Stimulated activated CD8-positive, alpha-beta memory T cell treated with anti-CD3 and anti-CD28 coated beads, Interleukin-7, amount 100 ng/mL, for 24 hours (primary cell): ENCODE results near the gene PTCH2.
"Not testable (repeated sequence)": the region's sequence is repeated elsewhere in the genome, so short reads cannot be mapped to it uniquely, and the experiment has no call there.

Experiments
- DNase-seq: peaks from one replicate; pipeline ENCODE4 v3.0.0-alpha.2; 2020; ENCODE audit warnings: low read depth

The PTCH2 gene

DNA sequence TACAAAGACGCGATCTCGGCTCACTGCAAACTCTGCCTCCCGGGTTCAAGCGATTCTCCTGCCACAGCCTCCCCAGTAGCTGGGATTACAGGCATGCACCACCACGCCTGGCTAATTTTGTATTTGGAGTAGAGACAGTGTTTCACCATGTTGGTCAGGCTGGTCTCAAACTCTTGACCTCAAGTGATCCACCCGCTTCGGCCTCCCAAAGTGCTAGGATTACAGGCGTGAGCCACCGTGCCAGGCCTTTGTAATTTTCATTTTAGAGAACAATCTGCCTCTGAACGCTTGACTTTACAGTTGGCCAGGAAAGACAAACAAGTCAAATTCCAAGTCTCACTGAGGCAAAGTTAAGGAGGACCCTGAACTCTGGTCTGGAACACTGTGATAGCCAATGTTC, 4.8 kb downstream of the PTCH2 start:
- DNase-seq, result not testable (repeated sequence)

DNA sequence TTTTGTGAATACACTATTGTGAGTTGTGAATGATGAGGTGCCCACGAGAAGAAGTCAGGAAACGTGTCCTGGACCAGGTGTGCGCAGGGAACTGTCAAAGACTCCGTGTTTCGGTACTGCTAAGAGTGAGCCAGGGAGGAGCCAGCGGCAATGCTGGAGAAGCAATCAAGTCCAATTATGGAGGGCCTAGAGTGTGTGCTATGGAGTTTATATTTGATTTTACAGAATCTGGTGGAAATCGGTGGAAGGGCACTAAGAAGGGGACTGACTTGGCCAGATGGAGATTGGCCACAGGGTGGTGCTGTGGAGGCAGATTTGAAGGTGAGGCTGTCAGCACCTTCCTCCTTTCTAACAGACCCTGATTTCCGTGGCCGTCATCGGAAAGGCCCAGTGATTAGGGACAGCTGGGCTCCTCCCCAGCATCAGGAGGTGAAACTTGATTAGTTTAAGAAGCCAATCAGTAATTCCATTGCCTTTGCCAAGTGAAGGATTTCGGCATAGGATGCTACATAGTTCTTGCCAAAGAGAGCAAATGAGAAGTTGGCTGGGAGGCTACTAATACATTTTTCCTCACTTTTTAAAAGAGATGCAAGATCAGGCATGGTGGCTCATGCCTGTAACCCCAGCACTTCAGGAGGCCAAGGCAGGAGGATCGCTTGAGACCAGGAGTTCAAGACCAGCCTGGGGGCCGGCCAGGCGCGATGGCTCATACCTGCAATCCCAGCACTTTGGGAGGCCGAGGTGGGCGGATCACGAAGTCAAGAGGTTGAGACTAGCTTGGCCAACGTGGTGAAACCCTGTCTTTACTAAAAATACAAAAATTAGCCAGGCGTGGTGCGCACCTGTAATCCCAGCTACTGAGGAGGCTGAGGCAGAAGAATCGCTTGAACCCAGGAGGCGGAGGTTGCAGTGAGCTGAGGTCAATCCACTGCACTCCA, 7.0 kb downstream of the PTCH2 start:
- DNase-seq, result peak; percentile 79

DNA sequence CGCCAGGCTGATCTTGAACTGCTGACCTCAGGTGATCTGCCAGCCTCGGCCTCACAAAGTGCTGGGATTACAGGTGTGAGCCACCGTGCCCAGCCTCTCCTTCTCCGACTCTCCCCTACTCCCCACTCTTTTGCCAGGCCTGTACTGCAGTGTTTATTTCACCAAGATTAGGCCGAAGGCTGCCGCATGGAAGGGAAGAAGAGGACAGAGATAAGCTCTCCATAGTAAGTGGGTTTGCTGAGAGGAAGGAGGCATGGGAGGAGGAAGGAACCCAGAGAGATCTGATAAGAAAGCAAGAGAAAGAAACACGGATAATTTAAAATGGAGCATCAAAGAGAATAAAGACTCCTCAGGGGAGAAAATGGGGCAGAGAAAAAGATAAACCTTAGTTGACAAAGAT, 8.7 kb downstream of the PTCH2 start:
- no peak for DNase-seq

DNA sequence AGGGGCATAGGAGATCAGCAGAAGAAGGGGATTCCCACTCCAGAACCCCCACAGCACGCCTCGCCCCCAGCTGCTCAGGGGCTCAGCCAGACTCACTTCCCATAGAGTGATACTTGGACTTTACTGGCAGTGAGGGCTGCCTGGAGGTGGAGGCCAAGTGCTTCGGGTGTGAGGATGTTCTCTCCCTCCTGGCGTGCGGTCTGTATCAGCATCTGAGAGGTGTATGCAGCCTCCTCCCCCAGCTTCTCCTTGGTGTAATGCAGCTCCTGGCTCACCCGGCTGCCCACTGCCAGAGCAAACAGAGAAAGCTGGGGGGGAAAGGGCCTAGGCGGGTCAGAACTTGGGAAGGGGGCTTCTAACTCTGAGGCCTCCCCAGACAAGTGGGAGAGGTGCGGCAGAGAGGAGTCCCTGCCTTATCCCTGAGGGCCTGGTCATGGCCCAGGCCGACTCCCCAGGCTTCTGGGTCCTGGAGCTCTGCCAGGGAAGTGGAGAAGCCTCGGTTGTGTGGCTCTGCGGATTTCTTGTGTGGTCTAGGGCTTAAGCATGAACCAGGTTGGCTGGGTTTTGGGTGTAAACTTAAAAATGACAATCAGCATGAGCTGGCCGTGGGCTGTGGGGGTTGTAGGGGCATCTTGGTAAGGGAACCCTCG, 10.9 kb downstream of the PTCH2 start:
- no peak for DNase-seq

DNA sequence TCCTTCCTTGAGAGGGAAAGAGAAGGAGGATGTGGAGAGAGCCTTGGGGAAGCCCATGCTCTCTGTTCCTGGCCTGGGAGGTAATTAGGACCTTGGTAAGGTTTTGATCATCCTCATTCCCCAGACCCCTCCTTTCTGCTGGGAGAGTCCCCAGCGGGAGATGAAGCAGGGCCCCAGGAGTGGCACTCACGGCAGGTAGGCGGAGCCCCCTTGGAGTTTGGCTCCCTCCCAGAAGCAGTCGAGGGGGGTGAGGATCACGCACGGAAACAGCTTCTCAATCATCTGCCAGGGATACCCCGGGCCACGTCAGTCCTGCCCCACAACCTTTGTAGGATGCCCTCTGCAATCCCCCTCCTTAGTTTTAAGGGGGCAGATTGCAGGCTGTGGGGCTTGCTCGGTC, 11.5 kb downstream of the PTCH2 start:
- DNase-seq, result no peak

DNA sequence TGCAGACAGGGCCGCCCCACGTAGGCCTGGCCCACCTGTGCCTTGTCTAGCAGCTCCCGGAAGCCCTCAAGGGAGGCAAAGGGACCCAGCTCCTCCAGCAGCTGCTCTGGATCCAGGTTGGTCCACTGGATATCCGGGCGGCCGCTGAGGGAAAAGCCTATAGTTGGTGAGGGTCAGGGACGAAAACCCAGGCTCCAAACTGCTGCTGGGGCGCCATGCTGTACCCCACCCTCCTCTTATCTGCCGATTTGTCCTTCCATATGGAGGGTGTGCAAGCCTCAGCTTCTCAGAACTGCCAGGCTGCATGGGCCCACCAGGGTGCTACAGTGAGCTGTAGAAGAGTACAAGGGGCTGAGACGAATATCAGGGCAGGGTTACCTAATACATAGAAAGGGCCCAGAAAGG, 12.2 kb downstream of the PTCH2 start:
- no peak for DNase-seq

DNA sequence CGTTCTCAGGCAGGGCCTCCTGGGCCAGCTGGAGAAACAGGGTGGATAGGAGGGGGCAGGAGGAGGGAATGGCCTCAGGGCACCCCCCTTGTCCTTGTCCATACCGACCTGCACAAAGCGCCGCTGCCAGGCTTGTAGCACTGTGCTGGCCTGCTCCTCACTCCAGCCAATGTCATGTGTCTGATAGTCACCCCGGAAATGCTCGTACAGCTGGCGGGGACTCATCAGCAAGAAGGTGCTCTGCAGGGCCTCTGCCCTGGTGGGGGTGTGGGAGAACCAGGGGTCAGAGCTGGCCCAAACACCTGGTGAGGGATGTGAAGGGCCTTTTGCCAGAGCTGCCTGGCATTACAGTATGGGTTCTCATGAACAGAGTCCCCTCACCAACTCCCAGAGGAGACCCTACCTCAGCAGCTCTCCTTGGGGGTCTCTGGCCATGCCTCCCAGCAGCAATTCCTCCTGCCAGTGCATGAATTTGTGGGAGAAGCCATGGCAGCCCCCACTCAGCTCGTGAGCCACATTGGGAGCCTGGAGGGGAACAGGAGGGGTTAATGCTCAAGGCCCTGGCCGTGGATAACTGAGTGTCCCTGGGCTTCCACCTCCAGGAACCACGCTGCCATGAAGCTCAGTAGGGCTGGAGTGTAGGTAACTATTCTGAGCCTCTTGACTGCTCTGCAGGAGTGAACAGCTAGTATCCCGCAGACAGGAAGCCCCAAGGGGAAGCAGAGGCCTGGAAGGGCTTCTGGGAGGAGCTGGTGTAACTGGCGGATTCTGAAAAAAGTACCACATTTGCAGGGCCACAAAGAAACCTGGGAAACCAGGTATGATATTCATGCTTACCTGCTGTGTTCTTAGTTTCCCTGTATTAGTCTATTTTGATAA, 13.3 kb downstream of the PTCH2 start:
- no peak for DNase-seq

DNA sequence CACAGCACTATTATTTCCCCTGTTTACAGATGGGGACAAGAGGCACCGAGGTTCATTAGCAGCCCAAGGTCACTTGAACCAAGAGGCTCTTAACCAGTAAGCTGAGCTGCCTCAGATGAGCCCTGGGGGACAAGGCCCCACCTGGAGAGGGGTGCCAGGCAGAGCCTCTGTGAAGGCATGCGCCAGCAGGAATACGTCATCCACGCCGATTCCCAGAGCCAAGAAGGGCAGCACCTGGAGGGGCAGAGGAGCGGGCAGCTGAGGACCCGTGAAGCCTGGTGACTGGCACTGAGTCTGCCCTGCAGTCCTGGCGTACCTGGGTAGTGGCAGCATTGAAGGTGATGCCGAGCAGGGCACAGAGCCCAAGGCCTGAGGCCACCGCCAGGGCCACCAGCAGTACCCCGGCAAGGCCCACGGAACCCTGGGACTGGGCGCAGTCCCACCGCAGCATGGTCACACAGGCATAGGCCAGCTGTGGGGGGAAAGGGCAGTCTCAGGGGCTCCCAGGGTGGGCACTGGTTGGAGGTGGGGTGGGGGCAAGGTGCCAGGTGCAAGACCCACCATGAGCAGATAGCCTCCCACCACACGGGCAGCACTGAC, 14.1 kb downstream of the PTCH2 start:
- no peak for DNase-seq

DNA sequence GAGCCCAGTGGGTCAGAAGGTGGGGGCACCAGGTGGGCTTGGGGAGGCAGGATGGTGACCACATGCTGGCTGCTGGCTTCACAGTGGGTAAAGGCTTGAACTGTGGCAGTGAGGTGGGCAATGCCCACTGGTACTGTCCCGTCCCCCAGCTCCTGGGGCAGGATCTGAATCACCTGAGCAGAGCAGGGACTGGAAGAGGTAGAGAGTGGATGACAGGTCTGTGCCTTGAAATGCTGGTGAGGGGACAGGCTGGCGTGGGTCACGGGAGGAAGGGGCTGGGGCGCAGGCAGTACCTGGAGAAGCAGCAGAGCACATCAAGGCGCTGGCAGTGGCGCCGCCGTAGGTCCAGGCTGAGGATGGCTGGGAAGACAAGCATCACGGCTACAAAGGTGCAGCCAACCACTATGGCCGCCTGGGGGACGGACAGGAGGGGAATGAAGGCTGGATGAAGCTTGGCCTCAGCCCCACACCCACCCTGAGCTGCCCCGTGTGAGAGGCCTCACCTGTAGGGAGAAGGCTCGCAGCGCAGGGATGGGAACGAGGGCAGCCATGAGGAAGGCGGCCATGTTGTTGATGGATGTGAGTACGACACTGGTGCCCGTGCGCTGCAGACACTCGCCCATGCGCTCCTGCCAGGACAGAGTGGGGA, 14.9 kb downstream of the PTCH2 start:
- DNase-seq, result no peak

DNA sequence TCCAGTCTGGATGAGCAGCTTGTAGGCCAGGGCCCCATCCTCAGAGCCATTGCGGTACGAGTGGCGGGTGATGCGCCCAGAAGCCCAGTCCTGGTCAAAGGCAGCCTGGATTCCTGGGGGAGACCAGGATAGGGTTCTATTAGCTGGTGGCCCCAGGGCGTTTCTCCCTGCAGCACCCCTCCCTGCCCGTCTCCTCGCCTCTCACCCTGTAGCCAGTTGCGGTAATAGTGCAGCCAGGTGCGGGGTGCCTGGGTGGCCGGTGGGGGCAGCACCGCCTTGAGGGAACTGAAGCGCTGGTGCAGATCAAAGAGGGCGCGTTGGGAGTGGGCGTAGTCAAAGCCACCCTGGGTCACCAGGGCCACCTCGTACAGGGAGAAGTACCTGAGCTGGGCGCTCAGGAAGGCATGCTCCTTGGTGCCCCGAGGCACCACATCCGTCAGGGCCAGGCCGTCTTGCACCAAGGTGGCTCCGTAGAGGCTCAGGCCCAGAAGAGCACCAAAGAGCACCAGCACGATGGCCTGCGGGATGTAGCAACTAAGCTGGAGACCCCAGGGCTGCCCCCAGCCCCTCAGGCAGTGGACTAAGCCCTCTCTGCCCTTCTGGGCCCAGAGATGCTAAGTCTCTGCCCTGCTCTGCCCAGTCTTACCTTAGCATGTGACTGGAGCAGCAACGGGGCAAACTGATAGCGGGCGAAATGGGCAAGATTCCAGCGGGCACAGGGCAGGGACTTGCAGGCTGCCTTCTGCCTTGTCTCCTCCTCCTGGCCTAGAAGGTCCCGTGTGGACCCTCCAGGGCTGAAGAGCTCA, 15.7 kb downstream of the PTCH2 start:
- no peak for DNase-seq

DNA sequence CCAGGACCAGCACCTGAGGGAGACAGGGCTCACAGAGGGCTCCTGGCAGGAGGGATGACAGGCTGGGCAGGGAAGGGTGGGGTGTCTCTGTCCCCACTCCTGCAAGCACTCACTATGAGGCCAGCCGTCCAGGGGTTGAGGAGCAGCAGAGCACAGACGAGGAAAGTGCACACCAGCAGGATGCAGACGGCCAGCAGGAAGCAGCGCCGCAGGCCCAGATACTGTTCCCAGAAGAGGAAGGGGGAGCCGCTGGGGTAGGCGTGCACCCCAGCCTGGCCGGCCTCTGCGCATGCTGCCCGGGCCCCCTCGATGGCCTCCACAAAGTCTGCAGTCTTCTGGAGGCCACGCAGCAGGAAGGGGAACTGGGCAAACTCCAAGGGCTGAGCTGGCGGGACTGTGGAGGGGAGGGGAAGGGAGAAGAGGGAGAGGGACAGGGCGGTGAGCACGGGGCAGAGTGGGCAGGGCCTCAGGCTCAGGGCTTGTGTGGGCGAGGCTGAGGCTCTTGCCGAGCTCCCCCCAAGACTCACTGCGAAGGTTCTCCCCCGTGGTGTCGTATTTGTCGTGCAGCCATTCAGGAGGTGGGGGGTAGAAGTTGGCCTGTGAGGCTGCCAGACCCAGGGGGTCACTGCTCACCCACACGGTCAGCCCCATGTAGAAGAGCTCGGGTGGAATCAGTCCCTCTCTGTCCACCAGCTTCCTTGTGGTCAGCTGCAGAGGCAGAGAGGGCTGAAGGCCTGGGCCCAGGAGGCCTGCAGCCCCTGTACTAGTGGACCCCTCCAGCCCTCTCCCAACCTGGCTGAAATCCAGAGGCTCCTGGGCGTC, 16.5 kb downstream of the PTCH2 start:
- no peak for DNase-seq

DNA sequence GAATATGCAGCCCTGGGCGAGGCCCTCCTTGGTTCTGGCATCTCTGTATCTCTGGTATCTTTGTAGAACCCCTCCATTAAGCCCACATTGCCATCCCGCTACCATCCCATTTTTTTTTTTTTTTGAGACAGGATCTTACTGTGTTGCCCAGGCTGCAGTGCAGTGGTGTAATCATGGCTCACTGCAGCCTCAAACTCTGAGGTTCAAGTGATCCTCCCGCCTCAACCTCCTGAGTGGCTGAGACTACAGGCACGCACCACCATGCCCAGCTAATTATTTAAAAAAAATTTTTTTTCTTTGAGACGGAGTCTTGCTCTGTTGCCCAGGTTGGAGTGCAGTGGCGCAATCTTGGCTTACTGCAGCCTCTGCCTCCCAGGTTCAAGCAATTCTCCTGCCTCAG, 18.7 kb downstream of the PTCH2 start:
- not testable (repeated sequence) for DNase-seq

DNA sequence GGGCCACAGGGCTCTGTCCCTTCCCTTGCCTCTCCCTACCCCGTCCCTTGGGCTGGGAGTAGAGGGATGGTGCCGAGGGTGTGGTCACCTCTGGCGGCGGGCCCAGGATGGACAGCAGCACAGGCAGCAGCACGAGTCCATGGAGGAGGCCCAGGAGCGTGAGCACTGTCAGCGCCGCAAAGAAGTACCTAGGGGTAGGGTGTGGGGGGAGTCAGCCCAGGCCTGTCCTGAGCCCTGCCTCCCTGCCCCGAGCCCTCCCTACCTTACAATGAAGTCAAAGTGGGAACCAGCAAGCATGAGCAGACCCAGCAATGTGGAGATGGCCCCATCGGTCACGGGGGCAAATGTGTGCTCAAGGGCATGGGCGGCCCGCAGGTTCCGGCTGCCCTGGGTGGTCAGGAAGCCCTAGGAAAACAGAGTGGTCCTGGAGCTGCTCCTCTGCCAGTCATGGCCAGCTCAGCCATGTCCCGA, 20.0 kb downstream of the PTCH2 start:
- no peak for DNase-seq

DNA sequence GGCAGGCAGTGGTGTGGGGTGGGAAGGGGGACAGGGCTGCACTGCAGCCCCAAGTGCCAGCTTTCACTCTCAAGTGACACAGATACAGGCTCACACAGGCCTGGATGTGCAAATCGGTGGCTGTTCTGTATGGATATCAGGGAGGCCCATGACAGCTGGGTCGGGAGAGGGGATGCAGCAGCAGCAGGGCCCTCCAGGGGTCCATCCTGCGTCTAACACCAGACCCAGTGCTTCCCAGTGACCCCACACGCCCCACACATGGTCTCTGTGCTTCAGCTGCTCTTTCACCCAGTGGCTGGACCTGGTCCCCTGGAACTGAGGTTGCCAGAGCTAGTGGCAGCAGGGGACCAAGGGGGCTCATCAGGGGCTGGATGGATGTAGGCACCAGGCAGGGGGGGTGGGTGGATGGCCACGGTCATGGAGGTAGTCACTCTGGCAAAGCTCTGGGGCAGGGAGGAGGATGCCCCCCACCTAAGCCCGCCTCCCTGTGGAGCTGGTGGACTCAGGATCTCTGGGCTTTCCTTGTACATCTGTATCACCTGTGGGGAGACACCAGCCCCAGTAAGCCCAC, 20.8 kb downstream of the PTCH2 start:
- DNase-seq, result no peak

DNA sequence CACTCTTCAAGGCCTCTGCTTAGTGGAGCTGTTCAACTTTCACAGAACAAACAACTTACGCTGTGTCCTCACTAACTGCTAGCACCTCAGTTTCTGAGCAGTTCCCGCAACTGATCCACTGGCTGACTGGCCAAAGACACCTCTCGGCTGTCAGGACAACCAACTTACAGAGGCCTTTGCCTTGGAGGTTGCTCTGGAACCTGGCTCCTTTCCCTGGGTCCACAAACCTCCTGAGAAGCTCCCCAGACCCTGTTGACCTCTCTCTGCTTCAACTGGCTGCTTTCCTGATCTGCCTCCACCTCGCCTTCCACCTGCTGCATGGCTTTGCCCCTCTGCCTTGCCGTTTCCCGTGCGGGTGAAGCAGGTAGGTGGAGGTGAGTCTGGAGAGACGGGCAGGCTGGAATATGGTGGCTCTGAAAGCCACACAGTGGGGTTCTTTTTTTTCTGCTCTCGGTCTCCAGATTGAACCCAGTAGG, 21.8 kb downstream of the PTCH2 start:
- DNase-seq, result no peak

DNA sequence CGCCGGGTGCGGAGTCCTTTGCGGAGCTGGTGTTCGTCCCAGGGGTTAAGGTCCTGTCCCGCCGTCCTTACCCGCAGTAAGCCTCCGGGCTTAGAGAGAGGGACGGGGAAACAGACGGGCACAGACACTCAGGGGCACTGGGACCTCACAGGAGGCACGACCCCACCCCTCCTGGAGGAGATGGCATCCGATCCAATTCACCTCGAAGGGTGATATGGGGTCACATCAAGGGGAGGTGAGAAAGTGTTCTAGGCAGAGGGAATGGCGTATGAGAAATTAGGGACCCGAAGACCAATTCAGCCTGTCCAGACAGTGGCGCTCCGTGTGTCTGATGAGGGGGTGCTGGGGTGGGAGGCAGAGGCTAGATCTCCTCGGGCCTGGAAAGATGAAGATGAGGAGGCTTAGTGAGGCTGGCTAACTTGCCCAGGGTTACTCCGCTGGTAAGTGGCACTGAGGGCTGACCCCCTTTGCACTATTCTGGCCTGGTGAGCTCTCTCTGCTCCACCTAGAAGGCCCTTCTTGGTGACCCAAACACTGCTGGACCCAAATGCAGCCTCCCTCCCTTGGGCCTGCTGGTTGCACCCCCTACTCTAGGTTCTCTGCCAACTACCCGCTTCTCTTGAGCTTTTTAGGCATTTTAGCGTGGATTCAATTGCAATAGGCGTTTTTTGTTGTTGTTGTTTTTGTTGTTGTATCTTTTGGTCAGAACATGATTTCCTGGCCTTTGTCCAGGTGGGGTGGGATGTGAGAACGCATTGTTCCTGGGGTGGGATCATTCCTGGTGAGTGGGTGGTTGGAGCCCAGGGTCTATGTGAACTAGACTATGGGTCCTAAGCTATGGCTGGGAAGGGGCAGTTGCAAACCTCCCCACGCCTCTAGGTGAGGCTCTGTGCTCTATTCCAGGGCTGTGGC, 22.5 kb downstream of the PTCH2 start:
- DNase-seq, result no peak

DNA sequence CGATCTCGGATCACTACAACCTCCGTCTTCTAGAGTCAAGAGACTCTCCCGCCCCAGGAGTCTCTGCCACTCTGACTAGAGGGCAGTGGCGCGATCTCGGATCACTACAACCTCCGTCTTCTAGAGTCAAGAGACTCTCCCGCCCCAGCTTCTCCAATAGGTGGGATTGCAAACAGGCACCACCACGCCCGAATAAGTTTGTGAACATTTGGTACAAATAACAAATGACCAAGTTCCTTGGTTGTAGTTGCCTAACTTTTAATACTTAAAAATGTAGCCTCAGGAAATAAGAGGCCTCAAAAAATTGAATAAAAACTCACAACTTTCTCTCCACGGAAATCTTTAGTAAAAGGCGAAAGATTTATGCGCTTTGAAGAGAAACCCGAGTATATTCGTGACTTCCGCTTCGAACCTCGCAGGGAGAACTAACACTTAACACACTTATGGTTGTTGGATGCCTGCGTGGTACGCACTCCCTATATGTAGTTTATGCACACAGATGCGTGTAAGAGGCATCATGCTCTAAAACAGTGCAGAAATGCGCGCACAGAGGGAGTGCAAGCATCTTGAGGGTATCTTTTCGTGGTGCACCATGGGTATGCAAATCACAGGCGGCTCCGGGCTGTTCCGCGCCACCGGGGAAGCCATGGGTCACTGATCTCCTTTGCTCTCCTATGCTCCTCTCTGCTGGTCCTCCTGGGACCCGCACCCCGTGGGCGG, 23.3 kb downstream of the PTCH2 start:
- DNase-seq, result peak; percentile 55
